Measurements from ENCODE around the gene LRRC3B.

The LRRC3B gene

DNA sequence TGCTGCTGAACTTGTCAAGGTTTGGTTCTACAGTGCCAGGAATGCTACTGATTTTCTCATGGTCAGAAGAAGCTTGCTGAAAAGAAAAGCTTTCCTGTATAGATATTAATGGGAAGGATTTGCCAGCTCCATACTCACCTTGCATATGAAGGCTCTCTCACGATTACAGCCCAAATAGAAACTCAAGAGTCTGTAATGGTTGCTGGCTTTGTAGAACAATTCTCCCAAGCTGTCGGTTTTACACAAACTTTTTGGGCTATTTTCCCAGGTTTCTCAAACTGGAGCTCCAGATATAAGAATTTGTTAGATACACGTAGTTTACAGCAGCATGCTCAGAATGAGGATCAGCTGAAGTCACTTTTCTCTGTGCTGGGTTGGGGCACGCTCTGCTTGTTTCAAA lies 30.1 kb upstream of the LRRC3B start:
- H3K4me3 ChIP-seq (ENCODE audit: low read depth, low read length): no peak overlapping the region
- no peaks in the 10 kb centered on the region for H3K4me1 ChIP-seq (ENCODE audit: control insufficient read depth, insufficient read depth, low read length)
- no peak overlapping the region for H3K27ac ChIP-seq (ENCODE audit: extremely low read depth, low read depth, low read length)
- ChIA-PET CTCF (no interaction called here), POLR2A (no interaction called here)
- no peak for TF ChIP-seq ZNF791 (tag by site-specific recombination; IDR thresholded peaks at IDR 0.05)
- TF ChIP-seq, protein P1, sequence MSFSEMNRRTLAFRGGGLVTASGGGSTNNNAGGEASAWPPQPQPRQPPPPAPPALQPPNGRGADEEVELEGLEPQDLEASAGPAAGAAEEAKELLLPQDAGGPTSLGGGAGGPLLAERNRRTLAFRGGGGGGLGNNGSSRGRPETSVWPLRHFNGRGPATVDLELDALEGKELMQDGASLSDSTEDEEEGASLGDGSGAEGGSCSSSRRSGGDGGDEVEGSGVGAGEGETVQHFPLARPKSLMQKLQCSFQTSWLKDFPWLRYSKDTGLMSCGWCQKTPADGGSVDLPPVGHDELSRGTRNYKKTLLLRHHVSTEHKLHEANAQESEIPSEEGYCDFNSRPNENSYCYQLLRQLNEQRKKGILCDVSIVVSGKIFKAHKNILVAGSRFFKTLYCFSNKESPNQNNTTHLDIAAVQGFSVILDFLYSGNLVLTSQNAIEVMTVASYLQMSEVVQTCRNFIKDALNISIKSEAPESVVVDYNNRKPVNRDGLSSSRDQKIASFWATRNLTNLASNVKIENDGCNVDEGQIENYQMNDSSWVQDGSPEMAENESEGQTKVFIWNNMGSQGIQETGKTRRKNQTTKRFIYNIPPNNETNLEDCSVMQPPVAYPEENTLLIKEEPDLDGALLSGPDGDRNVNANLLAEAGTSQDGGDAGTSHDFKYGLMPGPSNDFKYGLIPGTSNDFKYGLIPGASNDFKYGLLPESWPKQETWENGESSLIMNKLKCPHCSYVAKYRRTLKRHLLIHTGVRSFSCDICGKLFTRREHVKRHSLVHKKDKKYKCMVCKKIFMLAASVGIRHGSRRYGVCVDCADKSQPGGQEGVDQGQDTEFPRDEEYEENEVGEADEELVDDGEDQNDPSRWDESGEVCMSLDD (tag by site-specific recombination; IDR thresholded peaks at IDR 0.05): no peak
- TF ChIP-seq TCF7L2 (IDR thresholded peaks at IDR 0.05; ENCODE audit: borderline replicate concordance, low read depth, low read length): no peak
- TF ChIP-seq, protein P2, sequence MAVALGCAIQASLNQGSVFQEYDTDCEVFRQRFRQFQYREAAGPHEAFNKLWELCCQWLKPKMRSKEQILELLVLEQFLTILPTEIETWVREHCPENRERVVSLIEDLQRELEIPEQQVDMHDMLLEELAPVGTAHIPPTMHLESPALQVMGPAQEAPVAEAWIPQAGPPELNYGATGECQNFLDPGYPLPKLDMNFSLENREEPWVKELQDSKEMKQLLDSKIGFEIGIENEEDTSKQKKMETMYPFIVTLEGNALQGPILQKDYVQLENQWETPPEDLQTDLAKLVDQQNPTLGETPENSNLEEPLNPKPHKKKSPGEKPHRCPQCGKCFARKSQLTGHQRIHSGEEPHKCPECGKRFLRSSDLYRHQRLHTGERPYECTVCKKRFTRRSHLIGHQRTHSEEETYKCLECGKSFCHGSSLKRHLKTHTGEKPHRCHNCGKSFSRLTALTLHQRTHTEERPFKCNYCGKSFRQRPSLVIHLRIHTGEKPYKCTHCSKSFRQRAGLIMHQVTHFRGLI (tag by site-specific recombination; IDR thresholded peaks at IDR 0.05): no peak
- TF ChIP-seq, protein P3, sequence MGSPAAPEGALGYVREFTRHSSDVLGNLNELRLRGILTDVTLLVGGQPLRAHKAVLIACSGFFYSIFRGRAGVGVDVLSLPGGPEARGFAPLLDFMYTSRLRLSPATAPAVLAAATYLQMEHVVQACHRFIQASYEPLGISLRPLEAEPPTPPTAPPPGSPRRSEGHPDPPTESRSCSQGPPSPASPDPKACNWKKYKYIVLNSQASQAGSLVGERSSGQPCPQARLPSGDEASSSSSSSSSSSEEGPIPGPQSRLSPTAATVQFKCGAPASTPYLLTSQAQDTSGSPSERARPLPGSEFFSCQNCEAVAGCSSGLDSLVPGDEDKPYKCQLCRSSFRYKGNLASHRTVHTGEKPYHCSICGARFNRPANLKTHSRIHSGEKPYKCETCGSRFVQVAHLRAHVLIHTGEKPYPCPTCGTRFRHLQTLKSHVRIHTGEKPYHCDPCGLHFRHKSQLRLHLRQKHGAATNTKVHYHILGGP (tag by site-specific recombination; IDR thresholded peaks at IDR 0.05): no peak
- no peak for TF ChIP-seq ZNF138 (tag by site-specific recombination; IDR thresholded peaks at IDR 0.05; ENCODE audit: borderline replicate concordance)
- TF ChIP-seq KLF1 (tag by site-specific recombination; IDR thresholded peaks at IDR 0.05): no peak
- no peak for TF ChIP-seq SALL2 (tag by site-specific recombination; IDR thresholded peaks at IDR 0.05; ENCODE audit: borderline replicate concordance)
- TF ChIP-seq, protein P4, sequence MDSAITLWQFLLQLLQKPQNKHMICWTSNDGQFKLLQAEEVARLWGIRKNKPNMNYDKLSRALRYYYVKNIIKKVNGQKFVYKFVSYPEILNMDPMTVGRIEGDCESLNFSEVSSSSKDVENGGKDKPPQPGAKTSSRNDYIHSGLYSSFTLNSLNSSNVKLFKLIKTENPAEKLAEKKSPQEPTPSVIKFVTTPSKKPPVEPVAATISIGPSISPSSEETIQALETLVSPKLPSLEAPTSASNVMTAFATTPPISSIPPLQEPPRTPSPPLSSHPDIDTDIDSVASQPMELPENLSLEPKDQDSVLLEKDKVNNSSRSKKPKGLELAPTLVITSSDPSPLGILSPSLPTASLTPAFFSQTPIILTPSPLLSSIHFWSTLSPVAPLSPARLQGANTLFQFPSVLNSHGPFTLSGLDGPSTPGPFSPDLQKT (IDR thresholded peaks at IDR 0.05; ENCODE audit: borderline replicate concordance, low read depth, low read length): no peak
- TF ChIP-seq, protein P5, sequence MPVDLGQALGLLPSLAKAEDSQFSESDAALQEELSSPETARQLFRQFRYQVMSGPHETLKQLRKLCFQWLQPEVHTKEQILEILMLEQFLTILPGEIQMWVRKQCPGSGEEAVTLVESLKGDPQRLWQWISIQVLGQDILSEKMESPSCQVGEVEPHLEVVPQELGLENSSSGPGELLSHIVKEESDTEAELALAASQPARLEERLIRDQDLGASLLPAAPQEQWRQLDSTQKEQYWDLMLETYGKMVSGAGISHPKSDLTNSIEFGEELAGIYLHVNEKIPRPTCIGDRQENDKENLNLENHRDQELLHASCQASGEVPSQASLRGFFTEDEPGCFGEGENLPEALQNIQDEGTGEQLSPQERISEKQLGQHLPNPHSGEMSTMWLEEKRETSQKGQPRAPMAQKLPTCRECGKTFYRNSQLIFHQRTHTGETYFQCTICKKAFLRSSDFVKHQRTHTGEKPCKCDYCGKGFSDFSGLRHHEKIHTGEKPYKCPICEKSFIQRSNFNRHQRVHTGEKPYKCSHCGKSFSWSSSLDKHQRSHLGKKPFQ (tag by site-specific recombination; IDR thresholded peaks at IDR 0.05): no peak
- no peak for TF ChIP-seq ZNF658 (tag by site-specific recombination; IDR thresholded peaks at IDR 0.05)
- TF ChIP-seq EGR2 (tag by site-specific recombination; IDR thresholded peaks at IDR 0.05; ENCODE audit: low read depth): no peak
- TF ChIP-seq KLF10 (tag by site-specific recombination; IDR thresholded peaks at IDR 0.05): no peak
- TF ChIP-seq ZFP41 (tag by site-specific recombination; IDR thresholded peaks at IDR 0.05; ENCODE audit: borderline replicate concordance): no peak
- no peak for TF ChIP-seq WT1 (tag by site-specific recombination; IDR thresholded peaks at IDR 0.05)
- no peak for TF ChIP-seq ZSCAN16 (tag by site-specific recombination; IDR thresholded peaks at IDR 0.05)
- no peak for TF ChIP-seq ZNF654 (tag by site-specific recombination; IDR thresholded peaks at IDR 0.05; ENCODE audit: low read depth)
- no peak for TF ChIP-seq ZNF777 (tag by site-specific recombination; IDR thresholded peaks at IDR 0.05; ENCODE audit: borderline replicate concordance)
- no peaks in the 10 kb centered on the region for H3K36me3 ChIP-seq (ENCODE audit: control insufficient read depth in 2 of 2, insufficient read depth in 1 of 2, low read length in 2 of 2)
- H3K9me3 ChIP-seq (ENCODE audit: control insufficient read depth, insufficient read depth, low read depth, low read length): no peaks in the 10 kb centered on the region

Measured in HEK293 (cell line).